ENCODE data around the gene FAF1. TPM values are rescaled to one million over a fixed set of nuclear protein-coding genes. Genes with fewer than 3 reads are reported as not detected.
"Not testable (repeated sequence)": the region's sequence is repeated elsewhere in the genome, so short reads cannot be mapped to it uniquely, and the experiment has no call there.

Gene FAF1
- total RNA-seq, 1 experiment from 2014 or later, result 112 TPM

GRCh38 chr1:50966991-50967390, 6.9 kb upstream of the FAF1 start:
- H3K27me3 ChIP-seq (ENCODE audit: low read length), result no peaks in the 10 kb centered on the region
- no peaks in the 10 kb centered on the region for H3K36me3 ChIP-seq (ENCODE audit: insufficient read depth, low read length)
- H3K9me2 ChIP-seq (replicated peaks; ENCODE audit: insufficient read depth, low read length), result no peaks in the 10 kb centered on the region
- DNase-seq, result no peak
- peaks cover 30% of the 10 kb centered on the region for H3K4me1 ChIP-seq (ENCODE audit: low read length)
- no peaks in the 10 kb centered on the region for H4K20me1 ChIP-seq (ENCODE audit: insufficient read depth, low read depth, low read length)
- no peak overlapping the region for H3K27ac ChIP-seq (ENCODE audit: low read length)
- peaks cover 25% of the 10 kb centered on the region for H3K79me2 ChIP-seq (ENCODE audit: low read length)
- peak overlapping the region; percentile 84 for H3K4me3 ChIP-seq (ENCODE audit: low read length)
- H2AFZ ChIP-seq (ENCODE audit: low read length), result peak overlapping the region; percentile 67
- no peaks in the 10 kb centered on the region for H3K9me3 ChIP-seq (ENCODE audit: low read length)
- peak overlapping the region; percentile 97 for H3K4me2 ChIP-seq (ENCODE audit: low read depth, low read length, poor library complexity, severe bottlenecking)
- H3K9ac ChIP-seq (ENCODE audit: low read length), result peak overlapping the region; percentile 97

- no peak overlapping the region for H3K4me3 ChIP-seq (ENCODE audit: low read length)
- H4K20me1 ChIP-seq (ENCODE audit: insufficient read depth, low read depth, low read length), result no peaks in the 10 kb centered on the region
- no peaks in the 10 kb centered on the region for H3K9me2 ChIP-seq (replicated peaks; ENCODE audit: insufficient read depth, low read length)
- H3K4me2 ChIP-seq (ENCODE audit: low read depth, low read length, poor library complexity, severe bottlenecking), result no peak overlapping the region
- H3K36me3 ChIP-seq (ENCODE audit: insufficient read depth, low read length), result no peaks in the 10 kb centered on the region
- no peak overlapping the region for H2AFZ ChIP-seq (ENCODE audit: low read length)
- H3K27me3 ChIP-seq (ENCODE audit: low read length), result no peaks in the 10 kb centered on the region
- H3K79me2 ChIP-seq (ENCODE audit: low read length), result peaks cover 4% of the 10 kb centered on the region; the same call in 1 of the 2 replicates
- H3K4me1 ChIP-seq (ENCODE audit: low read length), result peaks cover 20% of the 10 kb centered on the region
- no peak overlapping the region for H3K27ac ChIP-seq (ENCODE audit: low read length)
- no peak for DNase-seq
- H3K9ac ChIP-seq (ENCODE audit: low read length), result no peak overlapping the region
- H3K9me3 ChIP-seq (ENCODE audit: low read length), result no peaks in the 10 kb centered on the region
Observed at GRCh38 chr1:50964863-50965262, 4.8 kb upstream of the FAF1 start.

- H3K36me3 ChIP-seq (ENCODE audit: insufficient read depth, low read length), result peaks cover 4% of the 10 kb centered on the region; the same call in 1 of the 2 replicates
- no peaks in the 10 kb centered on the region for H3K27me3 ChIP-seq (ENCODE audit: low read length)
- no peaks in the 10 kb centered on the region for H3K9me2 ChIP-seq (replicated peaks; ENCODE audit: insufficient read depth, low read length)
- H3K27ac ChIP-seq (ENCODE audit: low read length), result peak overlapping the region; percentile 32; the same call in 1 of the 2 replicates
- peak; percentile 62 for DNase-seq
- no peaks in the 10 kb centered on the region for H3K9me3 ChIP-seq (ENCODE audit: low read length)
- H4K20me1 ChIP-seq (ENCODE audit: insufficient read depth, low read depth, low read length), result peaks cover 8% of the 10 kb centered on the region; the same call in 1 of the 2 replicates
- H3K9ac ChIP-seq (ENCODE audit: low read length), result peak overlapping the region; percentile 78
- peaks cover 51% of the 10 kb centered on the region for H3K79me2 ChIP-seq (ENCODE audit: low read length)
- H3K4me1 ChIP-seq (ENCODE audit: low read length), result peaks cover 46% of the 10 kb centered on the region
- peak overlapping the region; percentile 95 for H3K4me2 ChIP-seq (ENCODE audit: low read depth, low read length, poor library complexity, severe bottlenecking)
- no peak overlapping the region for H2AFZ ChIP-seq (ENCODE audit: low read length)
- H3K4me3 ChIP-seq (ENCODE audit: low read length), result peak overlapping the region; percentile 72
Observed at GRCh38 chr1:50959303-50959912, 659 bp downstream of the FAF1 start.

GRCh38 chr1:50955116-50955515, 5.0 kb downstream of the FAF1 start:
- Histone ChIP-seq H3K4me2 (ENCODE audit: low read depth, low read length, poor library complexity, severe bottlenecking) (peak overlapping the region; percentile 65), H3K4me3 (ENCODE audit: low read length) (peak overlapping the region; percentile 17; the same call in 1 of the 2 replicates), H3K9me2 (replicated peaks; ENCODE audit: insufficient read depth, low read length) (no peaks in the 10 kb centered on the region), H2AFZ (ENCODE audit: low read length) (no peak overlapping the region), H3K4me1 (ENCODE audit: low read length) (peaks cover 39% of the 10 kb centered on the region), H3K27me3 (ENCODE audit: low read length) (no peaks in the 10 kb centered on the region), H3K9ac (ENCODE audit: low read length) (no peak overlapping the region), H4K20me1 (ENCODE audit: insufficient read depth, low read depth, low read length) (peaks cover 14% of the 10 kb centered on the region; the same call in 1 of the 2 replicates), H3K27ac (ENCODE audit: low read length) (peak overlapping the region; percentile 67), H3K9me3 (ENCODE audit: low read length) (no peaks in the 10 kb centered on the region), H3K36me3 (ENCODE audit: insufficient read depth, low read length) (peaks cover 4% of the 10 kb centered on the region; the same call in 1 of the 2 replicates), H3K79me2 (ENCODE audit: low read length) (peaks cover 83% of the 10 kb centered on the region)
- DNase-seq, result no peak

DNA sequence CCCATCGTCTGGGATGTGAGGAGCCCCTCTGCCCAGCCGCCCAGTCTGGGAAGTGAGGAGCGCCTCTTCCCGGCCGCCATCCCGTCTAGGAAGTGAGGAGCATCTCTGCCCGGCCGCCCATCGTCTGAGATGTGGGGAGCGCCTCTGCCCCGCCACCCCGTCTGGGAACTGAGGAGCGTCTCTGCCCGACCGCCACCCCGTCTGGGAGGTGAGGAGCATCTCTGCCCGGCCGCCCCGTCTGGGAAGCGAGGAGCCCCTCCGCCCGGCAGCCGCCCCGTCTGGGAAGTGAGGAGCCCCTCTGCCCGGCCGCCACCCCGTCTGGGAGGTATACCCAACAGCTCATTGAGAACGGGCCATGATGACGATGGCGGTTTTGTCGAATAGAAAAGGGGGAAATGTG, 7.5 kb downstream of the FAF1 start:
- DNase-seq; H3K36me3 ChIP-seq (ENCODE audit: insufficient read depth, low read length); H3K4me2 ChIP-seq (ENCODE audit: low read depth, low read length, poor library complexity, severe bottlenecking); H2AFZ ChIP-seq (ENCODE audit: low read length); H3K9me2 ChIP-seq (replicated peaks; ENCODE audit: insufficient read depth, low read length); H3K4me3 ChIP-seq (ENCODE audit: low read length); H3K27me3 ChIP-seq (ENCODE audit: low read length); H4K20me1 ChIP-seq (ENCODE audit: insufficient read depth, low read depth, low read length); H3K9ac ChIP-seq (ENCODE audit: low read length); H3K9me3 ChIP-seq (ENCODE audit: low read length); H3K27ac ChIP-seq (ENCODE audit: low read length): not testable (repeated sequence)
- Histone ChIP-seq H3K4me1 (ENCODE audit: low read length) (peaks cover 31% of the 10 kb centered on the region), H3K79me2 (ENCODE audit: low read length) (peaks cover 87% of the 10 kb centered on the region)

DNA sequence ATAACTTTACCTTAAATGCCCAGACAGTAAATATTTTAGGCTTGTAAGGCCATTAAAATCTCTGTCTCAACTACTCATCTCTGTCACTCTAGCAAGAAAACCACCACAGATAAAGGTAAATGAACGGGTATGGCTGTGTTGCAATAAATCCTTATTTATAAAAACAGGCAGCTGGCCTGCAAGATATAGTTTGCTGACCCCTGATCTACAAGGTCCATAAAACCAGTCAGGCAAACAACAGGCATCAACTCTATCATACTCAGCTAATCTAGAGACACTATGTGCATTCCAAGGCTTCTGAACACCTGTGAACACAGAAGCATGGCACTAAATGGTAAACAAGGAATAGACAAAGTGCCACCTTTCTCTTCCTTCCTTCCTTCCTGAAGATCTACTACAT, 9.7 kb downstream of the FAF1 start:
- Histone ChIP-seq H3K4me3 (ENCODE audit: low read length) (no peak overlapping the region), H3K27ac (ENCODE audit: low read length) (no peak overlapping the region), H3K9me2 (replicated peaks; ENCODE audit: insufficient read depth, low read length) (no peaks in the 10 kb centered on the region), H3K9ac (ENCODE audit: low read length) (no peak overlapping the region), H3K4me1 (ENCODE audit: low read length) (peaks cover 12% of the 10 kb centered on the region), H4K20me1 (ENCODE audit: insufficient read depth, low read depth, low read length) (0 out of 2 replicates have a peak, but pooled peaks cover 6% of the 10 kb centered on the region), H3K9me3 (ENCODE audit: low read length) (no peaks in the 10 kb centered on the region), H3K27me3 (ENCODE audit: low read length) (no peaks in the 10 kb centered on the region), H3K4me2 (ENCODE audit: low read depth, low read length, poor library complexity, severe bottlenecking) (no peak overlapping the region), H2AFZ (ENCODE audit: low read length) (no peak overlapping the region), H3K79me2 (ENCODE audit: low read length) (peaks cover 87% of the 10 kb centered on the region), H3K36me3 (ENCODE audit: insufficient read depth, low read length) (no peaks in the 10 kb centered on the region; the same call in 1 of the 2 replicates)
- DNase-seq, result no peak

GRCh38 chr1:50949286-50949982, 10.6 kb downstream of the FAF1 start:
- Histone ChIP-seq H3K9ac (ENCODE audit: low read length) (no peak overlapping the region), H3K4me1 (ENCODE audit: low read length) (peaks cover 5% of the 10 kb centered on the region; the same call in 1 of the 2 replicates), H3K27me3 (ENCODE audit: low read length) (no peaks in the 10 kb centered on the region), H3K4me3 (ENCODE audit: low read length) (no peak overlapping the region), H4K20me1 (ENCODE audit: insufficient read depth, low read depth, low read length) (0 out of 2 replicates have a peak, but pooled peaks cover 6% of the 10 kb centered on the region), H2AFZ (ENCODE audit: low read length) (no peak overlapping the region), H3K9me3 (ENCODE audit: low read length) (no peaks in the 10 kb centered on the region), H3K36me3 (ENCODE audit: insufficient read depth, low read length) (no peaks in the 10 kb centered on the region), H3K9me2 (replicated peaks; ENCODE audit: insufficient read depth, low read length) (no peaks in the 10 kb centered on the region), H3K4me2 (ENCODE audit: low read depth, low read length, poor library complexity, severe bottlenecking) (no peak overlapping the region), H3K27ac (ENCODE audit: low read length) (no peak overlapping the region), H3K79me2 (ENCODE audit: low read length) (peaks cover 87% of the 10 kb centered on the region)
- DNase-seq, result no peak

DNA sequence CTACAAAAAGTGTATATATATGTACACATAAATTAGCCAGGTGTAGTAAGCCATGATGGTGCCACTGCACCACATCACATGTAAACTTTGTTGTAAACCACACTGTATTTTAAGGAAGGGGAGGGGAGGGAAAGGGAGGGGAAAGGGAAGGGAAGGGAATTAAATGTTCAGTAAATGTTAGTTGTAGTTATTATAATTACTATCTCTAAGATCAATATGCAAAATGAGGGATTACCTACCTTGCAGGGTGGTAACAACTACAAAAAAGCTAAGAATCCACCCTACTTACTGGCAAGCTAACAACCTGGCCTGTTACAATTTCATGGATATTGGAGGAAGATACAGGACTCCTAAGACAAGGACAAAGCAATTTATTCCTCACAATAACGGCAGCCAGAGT, 17.7 kb downstream of the FAF1 start:
- peaks cover 100% of the 10 kb centered on the region for H3K79me2 ChIP-seq (ENCODE audit: low read length)
- no peak overlapping the region for H2AFZ ChIP-seq (ENCODE audit: low read length)
- no peaks in the 10 kb centered on the region for H3K9me2 ChIP-seq (replicated peaks; ENCODE audit: insufficient read depth, low read length)
- no peaks in the 10 kb centered on the region for H3K9me3 ChIP-seq (ENCODE audit: low read length)
- no peak for DNase-seq
- no peaks in the 10 kb centered on the region for H4K20me1 ChIP-seq (ENCODE audit: insufficient read depth, low read depth, low read length)
- H3K4me1 ChIP-seq (ENCODE audit: low read length), result no peaks in the 10 kb centered on the region
- H3K4me3 ChIP-seq (ENCODE audit: low read length), result no peak overlapping the region
- H3K36me3 ChIP-seq (ENCODE audit: insufficient read depth, low read length), result no peaks in the 10 kb centered on the region
- no peak overlapping the region for H3K9ac ChIP-seq (ENCODE audit: low read length)
- no peaks in the 10 kb centered on the region for H3K27me3 ChIP-seq (ENCODE audit: low read length)
- no peak overlapping the region for H3K27ac ChIP-seq (ENCODE audit: low read length)
- H3K4me2 ChIP-seq (ENCODE audit: low read depth, low read length, poor library complexity, severe bottlenecking), result no peak overlapping the region

All from Karpas-422 (cell line).